Measurements from ENCODE around the gene CCDC177.

CCDC177 gene

GRCh38 chr14:69536971-69537370, 37.7 kb downstream of the CCDC177 start:
- no peak for DNase-seq
- no peak overlapping the region for H3K27ac ChIP-seq
- intact Hi-C loops (cut with DNase I; ENCODE audit: low total_unique reads) = no loop called here
- H3K4me3 ChIP-seq = no peak overlapping the region
- TF ChIP-seq CTCF (IDR thresholded peaks at IDR 0.05) = no peak
- peaks cover 0 to 8% (median 0%) of the 10 kb centered on the region in 3 donors for H3K9me3 ChIP-seq
- no peaks in the 10 kb centered on the region for H3K36me3 ChIP-seq
- peaks cover 0 to 15% of the 10 kb centered on the region in 2 donors for H3K27me3 ChIP-seq
- H3K4me1 ChIP-seq = peaks cover 0 to 3% (median 0%) of the 10 kb centered on the region in 4 donors

GRCh38 chr14:69535230-69535848, 39.3 kb downstream of the CCDC177 start:
- H3K9me3 ChIP-seq = peaks cover 0 to 8% (median 0%) of the 10 kb centered on the region in 3 donors
- H3K4me3 ChIP-seq = no peak overlapping the region
- H3K27ac ChIP-seq = no peak overlapping the region
- peak; percentile 40 to 41 for TF ChIP-seq CTCF (IDR thresholded peaks at IDR 0.05)
- DNase-seq = peak; percentile 28 to 62
- intact Hi-C loops (cut with DNase I; ENCODE audit: low total_unique reads) = no loop called here
- H3K27me3 ChIP-seq = peaks cover 0 to 15% of the 10 kb centered on the region in 2 donors
- H3K4me1 ChIP-seq = peaks cover 0 to 3% (median 0%) of the 10 kb centered on the region in 4 donors
- H3K36me3 ChIP-seq = no peaks in the 10 kb centered on the region

- H3K27me3 ChIP-seq = peaks cover 0 to 22% of the 10 kb centered on the region in 2 donors
- intact Hi-C loops (cut with DNase I; ENCODE audit: low total_unique reads) = no loop called here
- H3K4me3 ChIP-seq = no peak overlapping the region
- H3K4me1 ChIP-seq = peaks cover 0 to 3% (median 0%) of the 10 kb centered on the region in 4 donors
- no peaks in the 10 kb centered on the region for H3K36me3 ChIP-seq
- no peak overlapping the region for H3K27ac ChIP-seq
- H3K9me3 ChIP-seq = no peaks in the 10 kb centered on the region
- no peak for DNase-seq
- no peak for TF ChIP-seq CTCF (IDR thresholded peaks at IDR 0.05)
These were observed 41.9 kb downstream of the CCDC177 start for GRCh38 chr14:69532561-69533340.

GRCh38 chr14:69531135-69531534, 43.5 kb downstream of the CCDC177 start:
- H3K27me3 ChIP-seq = peaks cover 0 to 31% of the 10 kb centered on the region in 2 donors
- no peaks in the 10 kb centered on the region for H3K9me3 ChIP-seq
- DNase-seq = no peak
- intact Hi-C loops (cut with DNase I; ENCODE audit: low total_unique reads) = no loop called here
- no peaks in the 10 kb centered on the region for H3K36me3 ChIP-seq
- H3K27ac ChIP-seq = no peak overlapping the region
- H3K4me3 ChIP-seq = no peak overlapping the region
- H3K4me1 ChIP-seq = no peaks in the 10 kb centered on the region
- no peak for TF ChIP-seq CTCF (IDR thresholded peaks at IDR 0.05)

GRCh38 chr14:69530095-69530494, 44.6 kb downstream of the CCDC177 start:
- H3K36me3 ChIP-seq = no peaks in the 10 kb centered on the region
- intact Hi-C loops (cut with DNase I; ENCODE audit: low total_unique reads) = no loop called here
- DNase-seq = no peak
- H3K27me3 ChIP-seq = peaks cover 0 to 31% of the 10 kb centered on the region in 2 donors
- H3K4me1 ChIP-seq = no peaks in the 10 kb centered on the region
- TF ChIP-seq CTCF (IDR thresholded peaks at IDR 0.05) = no peak
- no peak overlapping the region for H3K27ac ChIP-seq
- no peak overlapping the region for H3K4me3 ChIP-seq
- H3K9me3 ChIP-seq = no peaks in the 10 kb centered on the region
